Transverse colon (tissue), 4 donors: ENCODE data around the gene EMILIN2.

Source experiments
- CTCF ChIP-seq, 5 experiments: fragments of 200-600 bp in 3 of 5; fragments of 450-650 bp in 2 of 5; sonication (generic) in 3 of 5; IDR thresholded peaks; 1 replicate in 2 of 5; 2 replicates in 3 of 5; pipeline ENCODE4 v1.5.1; 2016 to 2017; ENCODE audit warnings: antibody characterized with exemption in 5 of 5, inconsistent platforms in 3 of 5, mild to moderate bottlenecking in 2 of 5, moderate library complexity in 1 of 5
- EP300 ChIP-seq: sonication (generic); formaldehyde crosslinking; IDR thresholded peaks from one replicate; pipeline ENCODE4 v1.6.1; 2017; ENCODE audit warnings: antibody characterized with exemption, low read depth
- POLR2AphosphoS5 ChIP-seq, 3 donors: sonication (generic); formaldehyde crosslinking; IDR thresholded peaks; one replicate each; pipeline ENCODE4 v1.6.1; 2016; ENCODE audit warnings: antibody characterized with exemption in 3 of 3

- TF ChIP-seq CTCF (IDR thresholded peaks at IDR 0.05) (no peak), POLR2AphosphoS5 (IDR thresholded peaks at IDR 0.05) (no peak), EP300 (no peak)
Observed at GRCh38 chr18:2805970-2806943, 40.5 kb upstream of the EMILIN2 start.
